Right lobe of liver (tissue), 4 donors: ENCODE measurements around the gene SLC49A3.

Experiments used
- POLR2A ChIP-seq: fragments of 450-650 bp; IDR thresholded peaks from one replicate; pipeline ENCODE4 v1.6.1; 2017; ENCODE audit warnings: antibody characterized with exemption, mild to moderate bottlenecking
- TF ChIP-seq, protein P1 (sequence below), 4 donors: fragments of 200-600 bp in 3 of 4; fragments of 450-650 bp in 1 of 4; IDR thresholded peaks; one replicate each; pipeline versions ENCODE4 v1.5.1 to v1.8.0; 2016 to 2022; ENCODE audit warnings: antibody characterized with exemption in 4 of 4, mild to moderate bottlenecking in 2 of 4
- donor health status: DM: no; HTN: no; CAD: no.
- donor health status: DM: no; HTN: no; CAD: no.
- donor health status: DM: no; HTN: yes; CAD: no.

- no peak for TF ChIP-seq POLR2A
- TF ChIP-seq, protein P1, sequence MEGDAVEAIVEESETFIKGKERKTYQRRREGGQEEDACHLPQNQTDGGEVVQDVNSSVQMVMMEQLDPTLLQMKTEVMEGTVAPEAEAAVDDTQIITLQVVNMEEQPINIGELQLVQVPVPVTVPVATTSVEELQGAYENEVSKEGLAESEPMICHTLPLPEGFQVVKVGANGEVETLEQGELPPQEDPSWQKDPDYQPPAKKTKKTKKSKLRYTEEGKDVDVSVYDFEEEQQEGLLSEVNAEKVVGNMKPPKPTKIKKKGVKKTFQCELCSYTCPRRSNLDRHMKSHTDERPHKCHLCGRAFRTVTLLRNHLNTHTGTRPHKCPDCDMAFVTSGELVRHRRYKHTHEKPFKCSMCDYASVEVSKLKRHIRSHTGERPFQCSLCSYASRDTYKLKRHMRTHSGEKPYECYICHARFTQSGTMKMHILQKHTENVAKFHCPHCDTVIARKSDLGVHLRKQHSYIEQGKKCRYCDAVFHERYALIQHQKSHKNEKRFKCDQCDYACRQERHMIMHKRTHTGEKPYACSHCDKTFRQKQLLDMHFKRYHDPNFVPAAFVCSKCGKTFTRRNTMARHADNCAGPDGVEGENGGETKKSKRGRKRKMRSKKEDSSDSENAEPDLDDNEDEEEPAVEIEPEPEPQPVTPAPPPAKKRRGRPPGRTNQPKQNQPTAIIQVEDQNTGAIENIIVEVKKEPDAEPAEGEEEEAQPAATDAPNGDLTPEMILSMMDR (IDR thresholded peaks at IDR 0.05): no peak
Measured at GRCh38 chr4:671769-672168, 17.2 kb downstream of the SLC49A3 start.
